GM15510 (cell line): Measurements from ENCODE around the gene ZMYND15.

ENCODE experiments used
- POLR2A ChIP-seq: IDR thresholded peaks from 3 replicates; pipeline ENCODE4 v1.6.1; 2011; ENCODE audit warnings: borderline replicate concordance; ENCODE audit not compliant: insufficient read length; ENCODE audit errors: extremely low read depth

The ZMYND15 gene

GRCh38 chr17:4735876-4736651, 3.6 kb upstream of the ZMYND15 start:
- TF ChIP-seq POLR2A = no peak

GRCh38 chr17:4738136-4739121, 1.2 kb upstream of the ZMYND15 start:
- no peak for TF ChIP-seq POLR2A

GRCh38 chr17:4740025-4740351, 355 bp downstream of the ZMYND15 start:
- no peak for TF ChIP-seq POLR2A

- no peak for TF ChIP-seq POLR2A
These were observed 951 bp downstream of the ZMYND15 start for GRCh38 chr17:4740584-4740983.

- no peak for TF ChIP-seq POLR2A
These were observed 1.9 kb downstream of the ZMYND15 start for GRCh38 chr17:4741544-4741943.

- no peak for TF ChIP-seq POLR2A
These were observed 2.5 kb downstream of the ZMYND15 start for GRCh38 chr17:4742133-4742532.

GRCh38 chr17:4742629-4743028, 3.0 kb downstream of the ZMYND15 start:
- no peak for TF ChIP-seq POLR2A

GRCh38 chr17:4743216-4743615, 3.6 kb downstream of the ZMYND15 start:
- no peak for TF ChIP-seq POLR2A

- no peak for TF ChIP-seq POLR2A
These were observed 4.3 kb downstream of the ZMYND15 start for GRCh38 chr17:4743898-4744297.

GRCh38 chr17:4744999-4745969, 5.7 kb downstream of the ZMYND15 start:
- TF ChIP-seq POLR2A = no peak

- TF ChIP-seq POLR2A = no peak
These were observed 8.2 kb downstream of the ZMYND15 start for GRCh38 chr17:4747847-4748246.

- no peak for TF ChIP-seq POLR2A
These were observed 9.1 kb downstream of the ZMYND15 start for GRCh38 chr17:4748686-4749085.

GRCh38 chr17:4750606-4751005, 11.0 kb downstream of the ZMYND15 start:
- no peak for TF ChIP-seq POLR2A

GRCh38 chr17:4751932-4752331, 12.3 kb downstream of the ZMYND15 start:
- no peak for TF ChIP-seq POLR2A
